ENCODE measurements around the gene UCN.
A peak's percentile ranks its signal among the peaks of the same experiment; 100 is the strongest.
"Not testable (repeated sequence)": the region's sequence is repeated elsewhere in the genome, so short reads cannot be mapped to it uniquely, and the experiment has no call there.

UCN gene

GRCh38 chr2:27281855-27282559 lies 26.2 kb downstream of the UCN start, which contains the start of gene TRIM54:
TSS of gene TRIM54 (plus strand) at chr2:27282429. CDS start at chr2:27282732, 303 bp downstream.
- no peak for DNase-seq

DNA sequence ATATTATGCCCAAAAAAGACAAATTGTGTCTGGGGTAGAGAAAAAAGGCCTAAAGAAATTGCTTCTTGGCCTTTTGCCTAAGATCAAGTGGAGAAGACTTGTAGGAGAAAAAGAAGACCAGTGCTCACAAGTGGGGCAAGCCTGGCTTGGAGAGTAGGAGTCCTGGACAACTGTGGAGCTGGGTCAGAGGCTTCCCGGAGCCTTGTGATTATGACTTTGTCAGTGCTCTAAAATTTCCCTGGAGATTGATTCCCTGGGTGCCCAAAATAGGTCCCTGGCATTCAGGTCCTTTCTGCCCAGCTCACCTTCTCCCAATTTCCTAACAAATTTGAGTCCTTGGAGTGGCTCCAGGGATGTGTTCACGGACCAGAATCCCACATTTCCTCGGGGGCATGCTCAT lies 26.8 kb downstream of the UCN start:
- no peak for DNase-seq

GRCh38 chr2:27280826-27281225 lies 27.4 kb downstream of the UCN start:
- no peak for DNase-seq

- no peak for DNase-seq
These were observed 30.2 kb downstream of the UCN start for GRCh38 chr2:27278010-27278409.

DNA sequence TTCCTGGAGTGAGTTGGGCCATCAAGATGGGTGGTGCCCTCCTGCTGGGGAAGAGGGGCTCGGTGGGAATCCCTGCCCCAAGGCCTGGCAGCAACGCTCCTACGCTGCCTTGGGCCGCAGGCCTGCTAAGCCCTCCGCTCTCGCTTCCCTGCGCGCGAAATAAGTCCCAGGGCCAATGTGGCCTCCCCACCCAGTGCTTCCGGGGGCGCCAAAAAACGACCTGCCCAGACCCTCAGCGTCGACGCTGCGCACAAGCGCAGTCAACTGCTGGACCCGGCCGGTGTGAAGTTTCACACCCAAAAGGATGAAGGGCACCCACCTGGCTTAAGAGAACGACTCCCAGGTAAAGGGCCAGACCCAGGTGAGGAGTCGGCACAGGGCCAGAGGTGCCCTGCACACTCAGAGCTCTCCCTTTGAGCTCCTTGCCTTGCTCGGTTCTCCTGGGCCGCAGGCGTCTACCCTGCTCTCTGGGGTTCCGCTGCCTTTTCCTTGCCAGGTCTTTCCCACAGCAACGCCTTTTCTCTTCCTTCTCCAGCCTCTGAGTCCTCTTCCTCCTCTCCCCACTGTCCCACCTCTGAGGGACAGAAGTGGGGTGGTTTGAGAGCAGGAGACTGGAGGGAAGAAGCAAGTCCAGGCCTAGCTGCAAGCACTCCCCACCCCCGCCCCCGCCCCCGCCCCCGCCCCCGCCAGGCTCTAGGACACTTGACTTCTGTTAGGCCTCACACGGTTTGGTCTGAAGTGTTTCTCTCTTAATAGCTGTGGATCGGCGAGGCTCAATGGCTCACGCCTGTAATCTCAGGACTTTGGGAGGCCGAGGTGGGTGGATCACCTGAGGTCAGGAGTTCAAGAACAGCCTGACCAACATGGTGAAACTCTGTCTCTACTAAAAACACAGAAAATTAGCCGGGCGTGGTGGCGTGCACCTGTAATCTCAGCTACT lies 32.8 kb downstream of the UCN start, which contains the start of gene DNAJC5G:
Gene DNAJC5G (plus strand): TSS at position 223 of the 940 bp plus-strand sequence. CDS start 1,296 bp downstream, outside the sequence.
- DNase-seq: no peak

DNA sequence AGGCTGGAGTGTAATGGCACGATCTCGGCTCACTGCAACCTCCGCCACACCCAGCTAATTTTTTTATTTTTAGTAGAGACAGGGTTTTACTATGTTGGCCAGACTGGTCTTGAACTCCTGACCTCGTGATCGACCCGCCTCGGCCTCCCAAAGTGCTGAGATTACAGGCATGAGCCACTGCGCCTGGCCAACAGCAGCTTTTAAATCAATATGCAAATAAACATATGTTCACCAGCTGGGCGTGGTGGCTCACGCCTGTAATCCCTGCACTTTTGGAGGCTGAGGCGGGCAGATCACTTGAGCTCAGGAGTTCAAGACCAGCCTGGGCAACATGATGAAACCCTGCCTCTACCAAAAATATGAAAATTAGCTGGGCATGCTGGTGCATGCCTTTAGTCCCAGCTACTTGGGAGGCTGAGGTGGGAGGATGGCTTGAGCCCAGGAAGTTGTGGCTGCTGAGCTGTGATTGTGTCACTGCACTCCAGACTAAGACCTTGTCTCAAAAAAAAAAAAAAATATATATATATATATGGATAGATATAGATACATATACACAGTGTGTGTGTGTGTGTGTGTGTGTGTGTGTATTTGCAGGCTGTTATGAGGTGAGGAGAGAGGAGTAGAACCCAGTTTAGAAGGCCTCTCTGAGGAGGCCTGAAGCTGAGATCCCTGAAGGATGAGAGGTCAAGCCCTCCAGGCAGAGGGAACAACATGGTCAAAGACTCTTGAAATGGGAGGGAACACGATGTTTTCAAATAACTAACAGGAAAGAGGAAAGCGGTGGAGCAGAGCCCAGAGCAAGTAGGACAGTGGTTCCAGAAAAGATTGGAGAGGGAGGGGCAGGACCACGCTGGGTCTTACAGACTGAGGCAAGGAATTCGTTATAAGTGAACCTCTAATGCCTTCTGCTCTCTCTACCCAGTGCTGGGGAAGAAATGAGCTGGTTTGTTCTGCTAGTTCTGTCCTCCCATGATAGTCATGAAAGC lies 35.4 kb downstream of the UCN start:
- not testable (repeated sequence) for DNase-seq

DNA sequence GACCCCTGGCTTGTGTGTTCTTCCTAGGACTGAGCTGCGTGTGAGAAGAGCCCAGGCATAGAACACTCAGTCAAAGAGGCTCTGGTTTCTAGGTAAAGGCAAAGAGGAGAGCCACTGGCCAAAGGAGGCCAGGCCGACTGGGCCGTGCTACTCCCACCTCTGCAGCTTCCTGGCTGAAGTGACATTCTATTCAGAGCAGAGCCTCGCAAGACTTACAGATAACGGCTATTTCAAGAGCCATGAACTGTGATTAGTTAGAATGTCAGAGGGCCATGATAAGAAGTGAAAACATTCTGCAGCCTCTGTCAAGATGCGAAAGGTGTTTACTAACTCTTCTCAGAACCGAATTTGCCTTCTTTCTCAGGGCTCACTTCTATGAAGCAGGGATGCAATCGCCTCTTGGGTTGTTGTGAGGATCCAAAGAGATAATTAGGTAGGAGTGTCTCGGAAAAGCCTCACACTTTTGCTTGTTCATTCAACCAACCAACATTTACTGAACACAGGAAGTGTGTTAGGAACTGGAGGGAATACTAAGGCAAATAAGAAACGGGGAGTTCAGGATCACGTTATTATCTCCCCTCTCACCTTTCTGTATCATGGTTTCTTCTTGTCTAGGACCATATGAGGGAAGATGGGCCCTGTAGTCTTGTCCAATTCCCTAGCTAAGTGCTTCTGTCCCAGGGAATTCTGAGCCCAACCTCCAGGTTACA lies 36.5 kb downstream of the UCN start:
- DNase-seq: no peak

DNA sequence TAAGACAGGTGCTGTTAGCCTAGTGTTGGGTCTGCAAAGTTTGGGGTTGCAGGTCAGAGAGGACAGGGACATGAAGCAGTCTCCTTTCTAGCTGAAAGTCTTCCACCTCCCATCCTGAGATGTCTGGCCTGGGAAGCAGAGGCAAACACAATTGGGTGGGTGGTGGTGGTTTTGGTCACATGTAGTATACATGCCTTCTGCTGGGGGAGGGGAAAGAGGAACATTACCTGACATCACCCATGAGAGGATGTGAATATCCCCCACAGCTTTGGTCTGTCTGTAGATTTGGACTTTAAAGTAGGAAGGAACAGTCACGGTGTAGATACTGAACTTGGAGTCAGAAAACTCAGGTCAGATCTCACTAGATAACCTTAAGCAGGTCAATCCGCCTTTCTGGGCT lies 37.6 kb downstream of the UCN start:
- DNase-seq: no peak

DNA sequence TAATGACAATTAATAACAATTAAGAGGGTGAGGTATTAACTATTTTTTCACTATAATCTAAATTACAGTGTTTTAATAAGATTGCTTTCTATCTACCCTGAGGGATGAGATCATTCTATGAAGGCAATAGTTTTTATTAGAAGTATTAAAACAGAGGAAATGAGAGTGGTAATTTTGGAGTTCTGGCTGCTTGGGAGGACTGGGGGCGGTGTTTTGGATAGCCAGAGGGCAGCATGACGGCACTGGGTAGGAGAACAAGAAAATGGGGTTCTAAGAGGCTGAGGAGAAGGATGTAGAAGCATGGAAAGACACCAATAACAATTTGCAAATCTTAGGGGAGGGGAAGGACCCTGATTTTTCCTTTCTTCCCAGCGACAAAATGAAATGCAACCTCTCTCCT lies 38.1 kb downstream of the UCN start:
- no peak for DNase-seq

- not testable (repeated sequence) for DNase-seq
These were observed 39.9 kb downstream of the UCN start for GRCh38 chr2:27268296-27268695.

- no peak for DNase-seq
These were observed 42.7 kb downstream of the UCN start for GRCh38 chr2:27265536-27265870.

- peak; percentile 60 for DNase-seq
These were observed 43.3 kb downstream of the UCN start for GRCh38 chr2:27264753-27265535.

- no peak for DNase-seq
These were observed 43.9 kb downstream of the UCN start for GRCh38 chr2:27264253-27264752.

DNA sequence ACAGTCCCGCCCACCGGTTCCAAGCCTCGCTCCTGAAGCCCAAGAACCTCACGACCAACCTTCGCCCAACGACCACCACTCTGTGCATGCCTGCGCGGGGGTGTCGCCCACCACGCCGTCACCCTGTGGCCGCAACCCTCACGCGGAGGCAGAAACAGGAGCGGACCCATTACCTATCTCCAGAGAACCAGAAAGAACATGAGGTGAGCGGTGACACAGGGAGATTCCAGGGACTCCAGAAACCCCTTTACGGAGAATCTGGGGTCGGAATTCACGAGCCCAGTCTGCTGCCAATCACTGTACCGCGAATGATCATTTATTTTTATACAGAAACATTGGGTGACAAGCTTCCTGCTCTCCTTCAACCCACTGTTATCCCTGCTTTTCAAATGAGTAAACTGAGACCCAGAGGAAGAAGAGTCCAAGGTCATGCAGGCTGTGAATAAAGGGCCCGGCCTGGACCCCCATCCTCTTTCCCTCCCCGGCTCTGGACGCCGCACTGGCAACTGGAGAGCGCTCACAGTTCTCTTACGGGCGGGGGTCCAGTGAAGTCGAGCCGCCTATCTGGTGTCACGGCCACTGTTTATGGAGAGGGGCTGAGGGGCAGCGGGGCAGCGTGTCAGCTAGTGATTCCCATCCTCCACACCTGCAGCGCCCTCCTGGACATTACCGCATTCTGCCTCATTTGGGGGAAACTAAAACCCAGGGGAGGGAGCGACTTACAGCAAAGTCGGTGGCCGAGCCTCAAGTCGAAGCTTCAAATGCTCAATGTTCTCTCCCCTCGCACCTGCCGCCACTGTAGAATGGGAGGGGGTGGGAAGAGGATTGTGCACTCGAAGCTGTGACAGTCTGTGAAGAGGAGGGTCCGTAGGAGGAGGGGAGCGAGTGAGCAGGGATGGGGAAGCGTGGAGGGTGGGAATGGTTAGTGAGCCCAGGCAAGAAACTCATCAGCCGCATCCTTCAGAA lies 44.7 kb downstream of the UCN start:
- DNase-seq: no peak

- peak; percentile 56 for DNase-seq
These were observed 45.6 kb downstream of the UCN start, which contains the start of gene SLC30A3 for GRCh38 chr2:27262379-27263286. TSS of gene SLC30A3 (minus strand) at chr2:27263047. CDS start at chr2:27262906, 141 bp downstream.

GRCh38 chr2:27261926-27262298 lies 46.3 kb downstream of the UCN start:
- no peak for DNase-seq

DNA sequence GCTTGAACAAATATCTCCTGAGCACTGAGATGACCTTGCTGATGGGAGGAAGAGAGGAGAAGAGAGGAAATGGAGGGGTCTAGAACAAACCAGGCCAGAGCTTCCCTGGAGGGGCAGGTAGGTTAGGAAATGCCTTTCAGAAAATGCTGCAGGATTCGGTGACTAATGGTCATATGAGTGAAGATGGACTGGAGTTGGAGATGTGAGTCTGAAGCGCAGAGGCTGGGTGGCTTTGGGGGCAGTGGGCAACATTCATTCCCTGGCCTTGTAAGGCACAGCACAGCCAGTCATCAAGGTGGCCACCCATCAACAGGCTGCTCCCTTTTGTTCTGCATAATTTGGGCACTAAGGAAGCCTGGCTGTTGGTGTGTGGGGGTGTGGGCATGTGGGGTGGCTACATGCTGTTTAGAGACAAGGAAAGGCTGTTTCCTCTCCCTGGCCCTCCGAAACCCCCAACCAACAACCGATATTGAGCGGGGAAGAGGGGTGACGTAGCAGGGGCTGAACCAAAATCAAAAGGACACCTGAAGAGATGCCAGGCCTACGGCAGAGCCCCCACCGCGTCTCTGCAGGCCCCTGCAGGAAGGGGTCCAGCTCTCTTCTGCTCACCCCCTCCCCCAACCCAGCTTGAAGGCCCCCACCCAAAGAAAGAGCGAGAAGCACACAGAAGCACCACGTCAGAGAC lies 46.9 kb downstream of the UCN start:
- no peak for DNase-seq

GRCh38 chr2:27258051-27258450 lies 50.2 kb downstream of the UCN start:
- DNase-seq: no peak

All from effector CD8-positive, alpha-beta T cell (primary cell).